Spleen (tissue), 11 donors: Measurements from ENCODE around the gene C9orf40. TPM values are rescaled to one million over a fixed set of nuclear protein-coding genes. Genes with fewer than 3 reads are reported as not detected.

ENCODE experiments used
- DNase-seq: peaks from one replicate; pipeline ENCODE4 v3.0.0-alpha.2; 2020
- H3K27ac ChIP-seq, 8 donors: fragments of 200-600 bp; sonication (generic) in 7 of 8; 1 replicate in 4 of 8; 2 replicates in 4 of 8; pipeline versions ENCODE4 v1.5.0 to v1.8.0; 2016 to 2021; ENCODE audit warnings: inconsistent platforms in 4 of 8, mild to moderate bottlenecking in 4 of 8, moderate library complexity in 1 of 8
- H3K27me3 ChIP-seq, 7 donors: fragments of 200-600 bp; sonication (generic) in 6 of 7; replicated peaks in 1 of 7; 1 replicate in 4 of 7; 2 replicates in 3 of 7; pipeline versions ENCODE4 v1.5.0 to v1.8.0; 2016 to 2021; ENCODE audit warnings: inconsistent platforms in 3 of 7, mild to moderate bottlenecking in 1 of 7
- H3K36me3 ChIP-seq, 6 donors: fragments of 200-600 bp; sonication (generic) in 5 of 6; 1 replicate in 4 of 6; 2 replicates in 2 of 6; pipeline versions ENCODE4 v1.5.0 to v1.8.0; 2016 to 2021; ENCODE audit warnings: inconsistent platforms in 2 of 6
- H3K4me1 ChIP-seq, 6 donors: fragments of 200-600 bp; sonication (generic) in 5 of 6; 1 replicate in 3 of 6; 2 replicates in 3 of 6; pipeline versions ENCODE4 v1.5.0 to v1.8.0; 2016 to 2021; ENCODE audit warnings: inconsistent platforms in 3 of 6
- H3K4me3 ChIP-seq, 8 donors: fragments of 200-600 bp; sonication (generic) in 7 of 8; 1 replicate in 4 of 8; 2 replicates in 4 of 8; pipeline versions ENCODE4 v1.5.0 to v1.8.0; 2016 to 2021; ENCODE audit warnings: inconsistent platforms in 4 of 8, mild to moderate bottlenecking in 4 of 8, moderate library complexity in 2 of 8
- H3K9me3 ChIP-seq, 8 donors: fragments of 200-600 bp; sonication (generic) in 7 of 8; 1 replicate in 4 of 8; 2 replicates in 4 of 8; pipeline versions ENCODE4 v1.5.0 to v1.8.0; 2016 to 2021; ENCODE audit warnings: inconsistent platforms in 4 of 8
- POLR2A ChIP-seq, 3 donors: fragments of 450-650 bp; IDR thresholded peaks; one replicate each; pipeline ENCODE4 v1.5.1; 2017; ENCODE audit warnings: antibody characterized with exemption in 3 of 3, mild to moderate bottlenecking in 1 of 3
- POLR2AphosphoS5 ChIP-seq, 3 donors: sonication (generic); formaldehyde crosslinking; IDR thresholded peaks; one replicate each; pipeline ENCODE4 v1.5.1; 2017; ENCODE audit warnings: antibody characterized with exemption in 3 of 3
- WGBS, 5 donors: extraction: QIAGEN DNeasy Blood & Tissue Kit in 3 of 5; methylation state at CpG; one replicate each; pipeline versions ENCODE4 v1.1.5 to v1.1.7; 2013 to 2018; 5-methylcytosine and 5-hydroxymethylcytosine counted together
- intact Hi-C: fragments of 100-400 bp; cut with DNase I; formaldehyde crosslinking; loops from one replicate; pipeline ENCODE4 v1.15.0; 2023; ENCODE audit warnings: low total_unique reads
- polyA plus RNA-seq, 3 donors: library from polyadenylated mRNA; stranded (reverse); fragments of 200-250 nt; gene quantifications; one replicate each; pipeline ENCODE4 v1.2.1, GENCODE V29; 2013
- total RNA-seq, 7 donors: library from RNA; depleted of rRNA in 3 of 7; stranded (reverse); fragments of >200 nt in 3 of 7; fragmentation: NEBNext Ultra II Directional in 4 of 7; extraction: Animal tissue kit (Norgen Biotek cat#: 25700) in 4 of 7; gene quantifications; one replicate each; pipeline versions ENCODE4 v1.1.0 to v1.2.1, GENCODE V29; 2016 to 2021
- TF ChIP-seq, protein P1 (sequence below), 11 experiments: fragments of 200-600 bp in 7 of 11; fragments of 450-650 bp in 4 of 11; sonication (generic) in 4 of 11; IDR thresholded peaks in 8 of 11; conservative IDR thresholded peaks in 3 of 11; 1 replicate in 7 of 11; 2 replicates in 4 of 11; pipeline versions ENCODE4 v1.4.0 to v1.8.0; 2016 to 2021; ENCODE audit warnings: antibody characterized with exemption in 11 of 11, inconsistent platforms in 4 of 11, mild to moderate bottlenecking in 1 of 11
- donor health status: healthy with polysubstance abuse.
- donor health status: DM: no; HTN: no; CAD: no; lungs with moderate emphysema.
- donor health status: DM: no; HTN: no; CAD: no.
- donor health status: Bipolar disorder and iron deficiency.
- donor health status: healthy.
- donor health status: DM: no; HTN: no; CAD: no.
- donor health status: DM: yes; HTN: yes; CAD: no.

The C9orf40 gene
- total and polyA plus RNA-seq, 10 donors: 4.0 to 6.6 (median 5.0) TPM

- Histone ChIP-seq H3K36me3 (peaks cover 0 to 54% (median 3%) of the 10 kb centered on the region in 6 donors), H3K9me3 (no peaks in the 10 kb centered on the region), H3K27me3 (no peaks in the 10 kb centered on the region), H3K27ac (no peak overlapping the region), H3K4me1 (no peaks in the 10 kb centered on the region), H3K4me3 (no peak overlapping the region)
- intact Hi-C loops: no loop called here
- no peak for TF ChIP-seq POLR2A (IDR thresholded peaks at IDR 0.05)
- TF ChIP-seq POLR2AphosphoS5 (IDR thresholded peaks at IDR 0.05): no peak
- TF ChIP-seq, protein P1, sequence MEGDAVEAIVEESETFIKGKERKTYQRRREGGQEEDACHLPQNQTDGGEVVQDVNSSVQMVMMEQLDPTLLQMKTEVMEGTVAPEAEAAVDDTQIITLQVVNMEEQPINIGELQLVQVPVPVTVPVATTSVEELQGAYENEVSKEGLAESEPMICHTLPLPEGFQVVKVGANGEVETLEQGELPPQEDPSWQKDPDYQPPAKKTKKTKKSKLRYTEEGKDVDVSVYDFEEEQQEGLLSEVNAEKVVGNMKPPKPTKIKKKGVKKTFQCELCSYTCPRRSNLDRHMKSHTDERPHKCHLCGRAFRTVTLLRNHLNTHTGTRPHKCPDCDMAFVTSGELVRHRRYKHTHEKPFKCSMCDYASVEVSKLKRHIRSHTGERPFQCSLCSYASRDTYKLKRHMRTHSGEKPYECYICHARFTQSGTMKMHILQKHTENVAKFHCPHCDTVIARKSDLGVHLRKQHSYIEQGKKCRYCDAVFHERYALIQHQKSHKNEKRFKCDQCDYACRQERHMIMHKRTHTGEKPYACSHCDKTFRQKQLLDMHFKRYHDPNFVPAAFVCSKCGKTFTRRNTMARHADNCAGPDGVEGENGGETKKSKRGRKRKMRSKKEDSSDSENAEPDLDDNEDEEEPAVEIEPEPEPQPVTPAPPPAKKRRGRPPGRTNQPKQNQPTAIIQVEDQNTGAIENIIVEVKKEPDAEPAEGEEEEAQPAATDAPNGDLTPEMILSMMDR (IDR thresholded peaks at IDR 0.05 in 8 of 11, conservative IDR thresholded peaks at IDR 0.05 in 3 of 11): no peak
- DNase-seq: no peak
Measured at GRCh38 chr9:74985041-74985440, 32.3 kb upstream of the C9orf40 start.

- WGBS, 5 donors: 94 to 100% (median 97%) methylated on average over 1 of the region's 1 CpG
- no peak overlapping the region for H3K27ac ChIP-seq
- TF ChIP-seq, protein P1 (IDR thresholded peaks at IDR 0.05 in 8 of 11, conservative IDR thresholded peaks at IDR 0.05 in 3 of 11): no peak
- TF ChIP-seq POLR2A (IDR thresholded peaks at IDR 0.05) (no peak), POLR2AphosphoS5 (IDR thresholded peaks at IDR 0.05) (no peak)
- H3K4me3 ChIP-seq: no peak overlapping the region
- H3K27me3 ChIP-seq: no peaks in the 10 kb centered on the region
- no peaks in the 10 kb centered on the region for H3K9me3 ChIP-seq
- H3K4me1 ChIP-seq: no peaks in the 10 kb centered on the region
- DNase-seq: no peak
- peaks cover 0 to 56% (median 3%) of the 10 kb centered on the region in 6 donors for H3K36me3 ChIP-seq
- intact Hi-C loops: no loop called here
Measured at GRCh38 chr9:74983709-74984108, 31.0 kb upstream of the C9orf40 start.

- peaks cover 0 to 18% (median 6%) of the 10 kb centered on the region in 8 donors for H3K9me3 ChIP-seq
- no peaks in the 10 kb centered on the region for H3K27me3 ChIP-seq
- TF ChIP-seq, protein P1 (IDR thresholded peaks at IDR 0.05 in 8 of 11, conservative IDR thresholded peaks at IDR 0.05 in 3 of 11): no peak
- TF ChIP-seq POLR2AphosphoS5 (IDR thresholded peaks at IDR 0.05) (no peak), POLR2A (IDR thresholded peaks at IDR 0.05) (no peak)
- no peak overlapping the region for H3K27ac ChIP-seq
- H3K36me3 ChIP-seq: peaks cover 0 to 62% (median 3%) of the 10 kb centered on the region in 6 donors
- 96 to 98% (median 97%) methylated on average over 4 of the region's 4 CpGs for WGBS, 5 donors
- intact Hi-C loops: no loop called here
- H3K4me1 ChIP-seq: no peaks in the 10 kb centered on the region
- H3K4me3 ChIP-seq: no peak overlapping the region
- DNase-seq: no peak
Measured at GRCh38 chr9:74979844-74980243, 27.1 kb upstream of the C9orf40 start.

GRCh38 chr9:74977287-74977686, 24.6 kb upstream of the C9orf40 start:
- DNase-seq: no peak
- Histone ChIP-seq H3K36me3 (peaks cover 0 to 38% (median 0%) of the 10 kb centered on the region in 6 donors), H3K9me3 (peaks cover 0 to 24% (median 6%) of the 10 kb centered on the region in 8 donors), H3K4me3 (no peak overlapping the region), H3K27me3 (no peaks in the 10 kb centered on the region), H3K27ac (no peak overlapping the region), H3K4me1 (peaks cover 0 to 7% (median 0%) of the 10 kb centered on the region in 6 donors)
- TF ChIP-seq POLR2A (IDR thresholded peaks at IDR 0.05): no peak
- TF ChIP-seq, protein P1 (IDR thresholded peaks at IDR 0.05 in 8 of 11, conservative IDR thresholded peaks at IDR 0.05 in 3 of 11): no peak
- no peak for TF ChIP-seq POLR2AphosphoS5 (IDR thresholded peaks at IDR 0.05)
- 92 to 97% (median 95%) methylated on average over 4 of the region's 4 CpGs for WGBS, 5 donors
- intact Hi-C loops: no loop called here
